OCI-LY1 (cell line): ENCODE data around the gene LCORL.

Source experiments
- H2AFZ ChIP-seq: fragments of 200-600 bp; sonication (generic), shearing (Covaris generic); 2 replicates; pipeline ENCODE4 v1.6.0; 2014; ENCODE audit warnings: antibody characterized with exemption, mild to moderate bottlenecking, low read length
- H3F3A ChIP-seq: fragments of 200-600 bp; sonication (generic), shearing (Covaris generic); 2 replicates; pipeline ENCODE4 v1.6.0; 2014; ENCODE audit warnings: mild to moderate bottlenecking, antibody characterized with exemption, low read length, moderate library complexity; ENCODE audit not compliant: insufficient read depth
- H3K27ac ChIP-seq: fragments of 200-600 bp; sonication (generic); 2 replicates; pipeline ENCODE4 v1.5.1; 2014; ENCODE audit warnings: low read length, mixed run types, mild to moderate bottlenecking, low read depth; ENCODE audit not compliant: poor library complexity, severe bottlenecking
- H3K27me3 ChIP-seq: fragments of 200-600 bp; sonication (generic); 2 replicates; pipeline ENCODE4 v1.6.0; 2014; ENCODE audit warnings: antibody characterized with exemption, mild to moderate bottlenecking, low read length, moderate library complexity; ENCODE audit not compliant: insufficient read depth
- H3K36me3 ChIP-seq: fragments of 200-600 bp; sonication (generic); 2 replicates; pipeline ENCODE4 v1.6.1; 2014; ENCODE audit warnings: mild to moderate bottlenecking, antibody characterized with exemption, low read length, moderate library complexity, mixed read lengths; ENCODE audit not compliant: insufficient read depth
- H3K4me1 ChIP-seq: fragments of 200-600 bp; sonication (generic); 2 replicates; pipeline ENCODE4 v1.5.1; 2014; ENCODE audit warnings: mild to moderate bottlenecking, low read length, moderate library complexity; ENCODE audit not compliant: insufficient read depth, severe bottlenecking
- H3K4me2 ChIP-seq: fragments of 200-600 bp; sonication (generic), shearing (Covaris generic); 2 replicates; pipeline ENCODE4 v1.6.1; 2014; ENCODE audit warnings: low read length
- H3K4me3 ChIP-seq: fragments of 200-600 bp; sonication (generic); 2 replicates; pipeline ENCODE4 v1.5.1; 2014; ENCODE audit warnings: low read length, low read depth, mild to moderate bottlenecking, mixed read lengths; ENCODE audit not compliant: poor library complexity, severe bottlenecking
- H3K79me2 ChIP-seq: fragments of 200-600 bp; shearing (Covaris generic); 2 replicates; pipeline ENCODE4 v1.6.1; 2016; ENCODE audit warnings: mixed run types, low read length, mixed read lengths; ENCODE audit not compliant: insufficient read depth
- H3K9ac ChIP-seq: fragments of 200-600 bp; sonication (generic), shearing (Covaris generic); 2 replicates; pipeline ENCODE4 v1.6.1; 2014; ENCODE audit warnings: mild to moderate bottlenecking, low read length, mixed read lengths
- H3K9me2 ChIP-seq: fragments of 200-600 bp; sonication (generic), shearing (Covaris generic); 2 replicates; pipeline ENCODE4 v1.6.1; 2014; ENCODE audit warnings: low read depth, mild to moderate bottlenecking, low read length, mixed read lengths
- H3K9me3 ChIP-seq: fragments of 200-600 bp; shearing (Covaris generic); 2 replicates; pipeline ENCODE4 v1.6.1; 2014; ENCODE audit warnings: low read length, mixed read lengths
- H4K20me1 ChIP-seq: fragments of 200-600 bp; sonication (generic), shearing (Covaris generic); 2 replicates; pipeline ENCODE4 v1.6.0; 2016; ENCODE audit warnings: mild to moderate bottlenecking, low read length; ENCODE audit not compliant: insufficient read depth
- CTCF ChIP-seq: fragments of 200-600 bp; sonication (generic), shearing (Covaris generic); IDR thresholded peaks from 2 replicates; pipeline ENCODE4 v1.5.1; 2017; ENCODE audit warnings: mild to moderate bottlenecking, antibody characterized with exemption, low read length, moderate library complexity, mixed read lengths
- EZH2 ChIP-seq: fragments of 200-600 bp; sonication (generic), shearing (Covaris generic); IDR thresholded peaks from 2 replicates; pipeline ENCODE4 v1.8.0; 2017; ENCODE audit warnings: borderline replicate concordance, mixed run types, mild to moderate bottlenecking, antibody characterized with exemption, low read length, moderate library complexity, mixed read lengths

LCORL gene

GRCh38 chr4:17924189-17924588, 97.4 kb downstream of the LCORL start:
- Histone ChIP-seq H3K9me2 (no peaks in the 10 kb centered on the region), H3K9me3 (no peaks in the 10 kb centered on the region), H3K4me3 (no peak overlapping the region), H3K27ac (no peak overlapping the region), H3K9ac (no peak overlapping the region), H3K4me2 (no peak overlapping the region), H3K4me1 (no peaks in the 10 kb centered on the region), H3F3A (no peaks in the 10 kb centered on the region), H2AFZ (no peak overlapping the region), H3K79me2 (no peaks in the 10 kb centered on the region), H4K20me1 (no peaks in the 10 kb centered on the region), H3K27me3 (no peaks in the 10 kb centered on the region), H3K36me3 (no peaks in the 10 kb centered on the region)
- TF ChIP-seq CTCF (no peak), EZH2 (no peak)

GRCh38 chr4:17921451-17921850, 100.1 kb downstream of the LCORL start:
- Histone ChIP-seq H3K4me2 (no peak overlapping the region), H3K27me3 (no peaks in the 10 kb centered on the region), H3F3A (no peaks in the 10 kb centered on the region), H2AFZ (no peak overlapping the region), H3K9ac (no peak overlapping the region), H3K36me3 (no peaks in the 10 kb centered on the region), H3K9me2 (no peaks in the 10 kb centered on the region), H3K79me2 (no peaks in the 10 kb centered on the region), H4K20me1 (no peaks in the 10 kb centered on the region), H3K27ac (no peak overlapping the region), H3K4me3 (no peak overlapping the region), H3K4me1 (no peaks in the 10 kb centered on the region), H3K9me3 (no peaks in the 10 kb centered on the region)
- no peak for TF ChIP-seq EZH2
- no peak for TF ChIP-seq CTCF

- Histone ChIP-seq H3K36me3 (no peaks in the 10 kb centered on the region), H3K27ac (no peak overlapping the region), H3K4me2 (no peak overlapping the region), H2AFZ (no peak overlapping the region), H3K79me2 (no peaks in the 10 kb centered on the region), H3K9me3 (no peaks in the 10 kb centered on the region), H3K4me3 (no peak overlapping the region), H3K4me1 (no peaks in the 10 kb centered on the region), H3K27me3 (no peaks in the 10 kb centered on the region), H3F3A (no peaks in the 10 kb centered on the region), H3K9ac (no peak overlapping the region), H4K20me1 (no peaks in the 10 kb centered on the region), H3K9me2 (no peaks in the 10 kb centered on the region)
- TF ChIP-seq EZH2 (no peak), CTCF (no peak)
These were observed 100.9 kb downstream of the LCORL start for GRCh38 chr4:17920681-17921080.
